ENCODE results near the gene STX3. TPM values are rescaled to one million over a fixed set of nuclear protein-coding genes. Genes with fewer than 3 reads are reported as not detected.
A peak's percentile ranks its signal among the peaks of the same experiment; 100 is the strongest.

STX3 gene
- total RNA-seq, 5 donors from 2014 or later (not counting 1 experiment from before 2014, with no cell fraction given), result 8.9 to 13.3 (median 11.4) TPM

DNA sequence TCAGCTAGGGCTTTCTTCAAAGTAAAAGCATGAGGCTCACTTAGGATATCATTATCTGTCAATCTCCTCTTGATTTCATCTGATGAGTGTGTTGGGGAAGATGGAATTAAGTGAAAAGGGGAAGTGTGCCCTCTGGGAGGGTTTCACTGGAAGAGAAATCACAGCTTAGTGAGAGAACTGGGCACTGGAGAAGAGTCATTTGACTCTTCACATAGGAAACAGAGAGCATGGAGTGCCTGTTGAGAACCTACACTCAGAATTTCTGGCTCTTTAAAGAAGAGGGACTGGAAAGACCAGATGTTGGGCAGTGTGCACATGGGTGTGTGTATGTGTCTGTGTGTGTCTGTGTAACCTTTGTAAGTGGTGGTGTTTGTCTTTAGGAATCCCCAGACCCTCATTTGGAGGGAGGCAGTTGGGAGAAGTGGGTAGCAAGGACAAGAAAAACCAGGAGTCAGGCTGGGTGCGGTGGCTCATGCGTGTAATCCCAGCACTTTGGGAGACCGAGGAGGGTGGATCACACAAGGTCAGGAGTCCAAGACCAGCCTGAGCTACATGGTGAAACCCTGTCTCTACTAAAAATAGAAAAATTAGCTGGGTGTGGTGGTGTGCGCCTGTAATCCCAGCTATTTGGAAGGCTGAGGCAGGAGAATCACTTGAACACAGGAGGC is 10.0 kb downstream of the STX3 start:
- ChIA-PET POLR2A (no interaction called here), CTCF (interaction anchor here in 1 of 2 donors (0.8 to 3.4 kb wide), 2 partner anchors 9 to 11 kb away, joined by 5 to 18 read pairs; partner anchors contain the start of gene STX3)
- no peaks in the 10 kb centered on the region for H3K9me3 Mint-ChIP-seq
- 86% methylated on average over 3 of the region's 4 CpGs for WGBS (ENCODE audit: insufficient coverage)
- H3K27ac Mint-ChIP-seq, result peak overlapping the region in 1 of 2 donors; percentile 41
- no peaks in the 10 kb centered on the region for H3K36me3 ChIP-seq (ENCODE audit: control insufficient read depth in 2 of 2, extremely low read depth in 1 of 2, insufficient read depth in 1 of 2, low read length in 1 of 2)
- H3K27me3 ChIP-seq (replicated peaks in 1 of 2; ENCODE audit: control insufficient read depth in 2 of 2, extremely low read depth in 1 of 2, insufficient read depth in 2 of 2, low read length in 1 of 2), result no peaks in the 10 kb centered on the region
- peaks cover 25 to 35% of the 10 kb centered on the region in 2 experiments for H3K4me1 ChIP-seq (ENCODE audit: control insufficient read depth in 1 of 2, extremely low read depth in 1 of 2, insufficient read depth in 2 of 2, low read length in 2 of 2)
- no peak for ATAC-seq (replicated peaks in 1 of 4)
- H3K36me3 Mint-ChIP-seq, result peaks cover 6% of the 10 kb centered on the region
- no peak overlapping the region for H3K4me3 Mint-ChIP-seq
- no peaks in the 10 kb centered on the region for H3K9me3 ChIP-seq
- H3K4me1 Mint-ChIP-seq, result peaks cover 0 to 17% (median 8%) of the 10 kb centered on the region in 3 donors
- H3K27me3 Mint-ChIP-seq, result no peaks in the 10 kb centered on the region
- H3K4me3 ChIP-seq (ENCODE audit: control insufficient read depth in 1 of 2, extremely low read depth in 1 of 2, low read length in 1 of 2), result no peak overlapping the region
- H3K27ac ChIP-seq (ENCODE audit: low read length), result no peak overlapping the region
- no peak for DNase-seq

DNA sequence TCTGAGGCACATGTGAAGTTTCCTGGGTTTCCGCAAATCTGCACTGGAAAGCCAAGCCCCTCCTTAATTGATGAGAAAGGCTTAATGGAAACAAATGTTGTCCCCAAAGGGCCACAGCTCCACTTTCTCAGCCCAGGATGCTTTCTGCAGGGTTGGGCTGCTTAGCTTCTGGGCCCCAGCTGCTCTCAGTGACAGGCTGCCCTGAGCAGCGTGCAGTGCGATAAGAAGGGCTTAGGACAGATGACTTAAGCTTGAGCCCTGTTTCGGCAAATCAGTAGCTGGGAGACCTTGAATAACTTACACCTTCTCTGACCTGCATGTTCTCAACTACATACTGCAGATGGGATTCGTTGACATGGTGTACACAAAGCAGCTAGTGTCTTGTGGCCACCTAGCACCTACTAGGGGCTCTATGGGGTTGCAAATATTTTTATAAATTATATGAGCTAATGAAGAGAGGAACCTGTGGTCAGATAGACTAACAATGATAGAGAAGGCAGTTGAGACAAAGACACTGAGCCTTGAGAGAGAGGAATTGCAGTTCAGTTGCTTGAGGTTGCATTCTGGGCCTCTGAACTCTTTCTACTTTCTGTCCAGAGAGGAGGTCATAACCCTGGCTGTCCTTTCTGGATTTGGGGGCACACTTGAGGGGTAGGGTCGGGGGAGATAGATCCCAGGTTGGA is 11.5 kb downstream of the STX3 start:
- 68% methylated on average over 5 of the region's 6 CpGs for whole genome bisulfite sequencing (ENCODE audit: insufficient coverage)
- peak; percentile 4 to 33 (median 20) for ATAC-seq (replicated peaks in 1 of 4)
- peaks cover 3% of the 10 kb centered on the region for H3K36me3 Mint-ChIP-seq

DNA sequence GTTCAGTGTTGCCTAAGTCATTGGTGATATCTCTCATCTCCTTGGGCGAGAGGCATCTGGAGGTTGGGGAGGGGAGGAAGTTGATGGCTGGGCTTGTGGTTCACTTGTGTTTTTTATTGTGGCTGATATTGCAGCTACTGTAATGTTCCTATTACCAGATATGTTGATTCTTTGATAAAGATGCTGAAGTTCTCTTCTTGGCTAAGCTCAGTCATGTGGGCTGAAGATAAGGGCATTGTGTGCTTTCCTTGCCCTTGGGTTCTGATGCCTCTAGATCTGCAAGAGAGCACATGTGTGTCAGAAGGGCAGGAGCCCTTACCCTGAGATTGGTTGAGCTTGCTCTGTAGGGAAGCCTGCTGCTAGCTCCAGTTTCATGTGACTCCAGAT is 12.0 kb downstream of the STX3 start:
- Mint-ChIP-seq H3K4me3 (no peak overlapping the region), H3K36me3 (peaks cover 3% of the 10 kb centered on the region), H3K27me3 (no peaks in the 10 kb centered on the region), H3K9me3 (no peaks in the 10 kb centered on the region), H3K27ac (peak overlapping the region; percentile 35 to 64), H3K4me1 (peaks cover 10 to 26% (median 23%) of the 10 kb centered on the region in 3 donors)
- peak in 11 of 35 experiments; percentile 2 to 41 (median 14) for DNase-seq
- 0% methylated on average over 1 of the region's 1 CpG for WGBS (ENCODE audit: insufficient coverage)
- Histone ChIP-seq H3K36me3 (ENCODE audit: control insufficient read depth in 2 of 2, extremely low read depth in 1 of 2, insufficient read depth in 1 of 2, low read length in 1 of 2) (no peaks in the 10 kb centered on the region), H3K27ac (ENCODE audit: low read length) (no peak overlapping the region), H3K4me1 (ENCODE audit: control insufficient read depth in 1 of 2, extremely low read depth in 1 of 2, insufficient read depth in 2 of 2, low read length in 2 of 2) (peaks cover 32 to 44% of the 10 kb centered on the region in 2 experiments), H3K9me3 (no peaks in the 10 kb centered on the region), H3K4me3 (ENCODE audit: control insufficient read depth in 1 of 2, extremely low read depth in 1 of 2, low read length in 1 of 2) (no peak overlapping the region), H3K27me3 (replicated peaks in 1 of 2; ENCODE audit: control insufficient read depth in 2 of 2, extremely low read depth in 1 of 2, insufficient read depth in 2 of 2, low read length in 1 of 2) (no peaks in the 10 kb centered on the region)
- ChIA-PET CTCF (interaction anchor here (1.0 to 3.4 kb wide), 3 partner anchors 13 to 38 kb away, joined by 3 to 18 read pairs (median 3); partner anchors contain the start of gene STX3 (in 1 of the 2)), POLR2A (no interaction called here)
- ATAC-seq (replicated peaks in 1 of 4), result peak; percentile 64 to 84 (median 80)

More for the DNA sequence above, 11.5 kb downstream of the STX3 start:
- peaks cover 27 to 38% of the 10 kb centered on the region in 2 experiments for H3K4me1 ChIP-seq (ENCODE audit: control insufficient read depth in 1 of 2, extremely low read depth in 1 of 2, insufficient read depth in 2 of 2, low read length in 2 of 2)
- H3K4me3 Mint-ChIP-seq, result no peak overlapping the region
- H3K36me3 ChIP-seq (ENCODE audit: control insufficient read depth in 2 of 2, extremely low read depth in 1 of 2, insufficient read depth in 1 of 2, low read length in 1 of 2), result no peaks in the 10 kb centered on the region
- DNase-seq, result no peak
- H3K9me3 Mint-ChIP-seq, result no peaks in the 10 kb centered on the region
- H3K4me3 ChIP-seq (ENCODE audit: control insufficient read depth in 1 of 2, extremely low read depth in 1 of 2, low read length in 1 of 2), result no peak overlapping the region
- H3K27ac Mint-ChIP-seq, result peak overlapping the region; percentile 35 to 64
- CTCF ChIA-PET, result interaction anchor here (1.0 to 3.4 kb wide), 3 partner anchors 12 to 38 kb away, joined by 3 to 18 read pairs (median 3); partner anchors contain the start of gene STX3 (in 1 of the 2)
- no peaks in the 10 kb centered on the region for H3K27me3 ChIP-seq (replicated peaks in 1 of 2; ENCODE audit: control insufficient read depth in 2 of 2, extremely low read depth in 1 of 2, insufficient read depth in 2 of 2, low read length in 1 of 2)
- no peak overlapping the region for H3K27ac ChIP-seq (ENCODE audit: low read length)
- no peaks in the 10 kb centered on the region for H3K27me3 Mint-ChIP-seq
- H3K9me3 ChIP-seq, result no peaks in the 10 kb centered on the region
- peaks cover 5 to 21% (median 17%) of the 10 kb centered on the region in 3 donors for H3K4me1 Mint-ChIP-seq
- POLR2A ChIA-PET, result interaction anchor here in 1 of 2 donors (0.6 kb wide), 1 partner anchor 215 kb away, joined by 3 read pairs; no protein-coding TSS in a partner anchor

DNA sequence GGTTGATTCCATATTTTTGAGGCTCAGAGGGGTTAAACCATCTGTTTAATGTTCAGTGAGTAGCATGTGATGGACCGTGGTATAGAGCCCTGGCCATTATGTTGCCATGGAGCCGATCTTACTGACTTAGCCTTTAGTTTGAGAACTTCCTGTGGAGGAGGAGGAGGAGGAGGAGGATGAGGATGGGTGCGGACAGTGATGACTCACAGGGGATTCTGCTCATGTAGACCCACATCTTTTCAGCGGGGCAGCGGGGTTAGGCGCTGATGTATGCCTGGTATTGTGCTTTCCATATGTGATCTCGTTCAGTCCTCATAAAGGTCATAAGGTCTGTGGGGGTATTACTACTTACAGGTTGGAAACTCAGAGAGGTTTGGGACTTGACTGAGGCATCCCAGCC is 13.9 kb downstream of the STX3 start:
- 89% methylated on average over 5 of the region's 7 CpGs for WGBS (ENCODE audit: insufficient coverage)
- Mint-ChIP-seq H3K4me1 (peaks cover 25 to 39% (median 39%) of the 10 kb centered on the region in 3 donors), H3K27me3 (no peaks in the 10 kb centered on the region), H3K36me3 (no peaks in the 10 kb centered on the region), H3K27ac (no peak overlapping the region), H3K9me3 (no peaks in the 10 kb centered on the region), H3K4me3 (no peak overlapping the region)
- Histone ChIP-seq H3K9me3 (no peaks in the 10 kb centered on the region), H3K36me3 (ENCODE audit: control insufficient read depth in 2 of 2, extremely low read depth in 1 of 2, insufficient read depth in 1 of 2, low read length in 1 of 2) (peaks cover 0 to 5% of the 10 kb centered on the region in 2 donors), H3K4me1 (ENCODE audit: control insufficient read depth in 1 of 2, extremely low read depth in 1 of 2, insufficient read depth in 2 of 2, low read length in 2 of 2) (peaks cover 41 to 53% of the 10 kb centered on the region in 2 experiments), H3K4me3 (ENCODE audit: control insufficient read depth in 1 of 2, extremely low read depth in 1 of 2, low read length in 1 of 2) (no peak overlapping the region), H3K27ac (ENCODE audit: low read length) (no peak overlapping the region), H3K27me3 (replicated peaks in 1 of 2; ENCODE audit: control insufficient read depth in 2 of 2, extremely low read depth in 1 of 2, insufficient read depth in 2 of 2, low read length in 1 of 2) (no peaks in the 10 kb centered on the region)
- DNase-seq, result no peak
- ATAC-seq (replicated peaks in 1 of 4), result no peak
- CTCF ChIA-PET, result no interaction called here
- POLR2A ChIA-PET, result no interaction called here

DNA sequence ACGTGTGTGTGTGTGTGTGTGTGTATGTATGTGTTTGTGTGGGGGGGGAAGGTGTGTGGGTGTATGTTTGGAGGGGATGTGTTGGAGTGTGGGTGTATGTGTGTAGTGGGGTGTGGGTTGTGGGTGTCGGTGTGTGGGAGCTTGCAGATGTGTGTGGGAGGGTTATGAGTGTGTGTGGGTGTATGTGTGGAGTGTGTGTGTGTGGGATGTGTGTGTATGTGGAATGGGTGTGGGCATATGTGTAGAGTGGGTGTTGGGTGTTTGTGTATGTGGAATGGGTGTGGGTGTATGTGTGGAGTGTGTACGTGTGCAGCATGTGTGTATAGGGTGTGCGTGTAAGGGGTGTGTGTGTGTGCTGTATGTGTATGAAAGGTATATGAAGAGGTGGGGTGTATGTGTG is 14.7 kb downstream of the STX3 start:
- peaks cover under 1% of the 10 kb centered on the region for H3K36me3 Mint-ChIP-seq
- ATAC-seq (replicated peaks in 1 of 4), result no peak
- WGBS (ENCODE audit: insufficient coverage), result 83% methylated on average over 4 of the region's 4 CpGs
- ChIA-PET POLR2A (no interaction called here), CTCF (no interaction called here)
- H3K4me3 Mint-ChIP-seq, result no peak overlapping the region
- H3K9me3 ChIP-seq, result no peaks in the 10 kb centered on the region
- peaks cover 0 to 6% of the 10 kb centered on the region in 2 donors for H3K36me3 ChIP-seq (ENCODE audit: control insufficient read depth in 2 of 2, extremely low read depth in 1 of 2, insufficient read depth in 1 of 2, low read length in 1 of 2)
- H3K4me1 Mint-ChIP-seq, result peaks cover 25 to 36% (median 34%) of the 10 kb centered on the region in 3 donors
- peaks cover 41 to 53% of the 10 kb centered on the region in 2 experiments for H3K4me1 ChIP-seq (ENCODE audit: control insufficient read depth in 1 of 2, extremely low read depth in 1 of 2, insufficient read depth in 2 of 2, low read length in 2 of 2)
- no peak for DNase-seq
- no peaks in the 10 kb centered on the region for H3K27me3 ChIP-seq (replicated peaks in 1 of 2; ENCODE audit: control insufficient read depth in 2 of 2, extremely low read depth in 1 of 2, insufficient read depth in 2 of 2, low read length in 1 of 2)
- no peak overlapping the region for H3K4me3 ChIP-seq (ENCODE audit: control insufficient read depth in 1 of 2, extremely low read depth in 1 of 2, low read length in 1 of 2)
- H3K27ac ChIP-seq (ENCODE audit: low read length), result no peak overlapping the region
- H3K27me3 Mint-ChIP-seq, result no peaks in the 10 kb centered on the region
- no peaks in the 10 kb centered on the region for H3K9me3 Mint-ChIP-seq
- H3K27ac Mint-ChIP-seq, result no peak overlapping the region

DNA sequence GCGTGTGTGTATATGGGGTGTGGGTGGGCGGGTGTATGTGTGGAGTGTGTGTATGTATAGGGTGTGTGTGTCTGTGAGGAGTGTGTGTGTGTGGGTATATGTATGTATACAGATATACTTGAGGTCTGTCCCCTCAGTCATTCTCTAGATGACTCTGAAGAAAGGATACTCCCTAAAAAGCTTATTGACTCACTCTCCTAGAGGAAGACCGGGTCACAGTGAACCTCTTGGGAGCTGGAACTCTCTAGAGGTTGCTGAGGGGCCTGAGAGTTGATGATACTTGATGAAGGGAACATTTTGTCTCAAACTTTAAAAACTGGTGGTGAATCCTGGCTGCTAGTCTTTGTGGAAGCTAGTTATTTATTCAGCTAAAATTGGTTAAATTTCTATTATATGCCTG is 15.1 kb downstream of the STX3 start:
- Mint-ChIP-seq H3K4me1 (peaks cover 25 to 31% (median 30%) of the 10 kb centered on the region in 3 donors), H3K27ac (no peak overlapping the region), H3K36me3 (peaks cover 4% of the 10 kb centered on the region), H3K27me3 (no peaks in the 10 kb centered on the region), H3K4me3 (peak overlapping the region in 1 of 3 donors; percentile 11), H3K9me3 (no peaks in the 10 kb centered on the region)
- Histone ChIP-seq H3K9me3 (no peaks in the 10 kb centered on the region), H3K4me3 (ENCODE audit: control insufficient read depth in 1 of 2, extremely low read depth in 1 of 2, low read length in 1 of 2) (no peak overlapping the region), H3K36me3 (ENCODE audit: control insufficient read depth in 2 of 2, extremely low read depth in 1 of 2, insufficient read depth in 1 of 2, low read length in 1 of 2) (peaks cover 0 to 6% of the 10 kb centered on the region in 2 donors), H3K27me3 (replicated peaks in 1 of 2; ENCODE audit: control insufficient read depth in 2 of 2, extremely low read depth in 1 of 2, insufficient read depth in 2 of 2, low read length in 1 of 2) (no peaks in the 10 kb centered on the region), H3K27ac (ENCODE audit: low read length) (no peak overlapping the region), H3K4me1 (ENCODE audit: control insufficient read depth in 1 of 2, extremely low read depth in 1 of 2, insufficient read depth in 2 of 2, low read length in 2 of 2) (peaks cover 41 to 53% of the 10 kb centered on the region in 2 experiments)
- ChIA-PET POLR2A (interaction anchor here in 1 of 2 donors (0.6 kb wide), 1 partner anchor 1999 kb away, joined by 4 read pairs; no protein-coding TSS in a partner anchor), CTCF (no interaction called here)
- DNase-seq (no peak), ATAC-seq (replicated peaks in 1 of 4) (no peak)
- 100% methylated on average over 2 of the region's 3 CpGs for WGBS (ENCODE audit: insufficient coverage)
